H9 (cell line): ENCODE data around the gene PLXNB3. TPM values are rescaled to one million over a fixed set of nuclear protein-coding genes. Genes with fewer than 3 reads are reported as not detected.

ENCODE experiments used
- DNase-seq: peaks from one replicate; pipeline ENCODE4 v3.0.0-alpha.2; 2017
- H2AFZ ChIP-seq: one replicate; pipeline ENCODE4 v1.6.1; 2013; ENCODE audit warnings: mild to moderate bottlenecking, low read length, control low read depth, moderate library complexity
- H2AK5ac ChIP-seq: 2 replicates; pipeline ENCODE4 v1.6.1; 2013; ENCODE audit warnings: low read length, control low read depth, mixed read lengths; ENCODE audit not compliant: insufficient read length
- H2BK120ac ChIP-seq: one replicate; pipeline ENCODE4 v1.6.1; 2013; ENCODE audit warnings: low read depth, mild to moderate bottlenecking, low read length, control low read depth, inconsistent platforms; ENCODE audit not compliant: poor library complexity, severe bottlenecking
- H2BK12ac ChIP-seq: 2 replicates; pipeline ENCODE4 v1.6.1; 2013; ENCODE audit warnings: low read length, control low read depth, mixed read lengths, low read depth; ENCODE audit not compliant: insufficient read length
- H2BK15ac ChIP-seq: 2 replicates; pipeline ENCODE4 v1.6.1; 2013; ENCODE audit warnings: low read depth, low read length, control low read depth
- H2BK20ac ChIP-seq: one replicate; pipeline ENCODE4 v1.6.1; 2013; ENCODE audit warnings: low read depth, mild to moderate bottlenecking, low read length, control low read depth, inconsistent platforms; ENCODE audit not compliant: poor library complexity, severe bottlenecking
- H2BK5ac ChIP-seq: 2 replicates; pipeline ENCODE4 v1.6.1; 2013; ENCODE audit warnings: low read length, control low read depth, mixed read lengths; ENCODE audit not compliant: insufficient read length
- H3K14ac ChIP-seq: 2 replicates; pipeline ENCODE4 v1.6.1; 2013; ENCODE audit warnings: low read length, control low read depth; ENCODE audit not compliant: insufficient read depth
- H3K18ac ChIP-seq: 2 replicates; pipeline ENCODE4 v1.6.1; 2013; ENCODE audit warnings: low read depth, mild to moderate bottlenecking, mixed read lengths, low read length, control low read depth; ENCODE audit not compliant: insufficient read length
- H3K23ac ChIP-seq: 2 replicates; pipeline ENCODE4 v1.6.1; 2013; ENCODE audit warnings: low read length, control low read depth, mixed read lengths, low read depth; ENCODE audit not compliant: insufficient read length
- H3K23me2 ChIP-seq: 2 replicates; pipeline ENCODE4 v1.6.1; 2013; ENCODE audit warnings: low read depth, mild to moderate bottlenecking, mixed read lengths, low read length, control low read depth; ENCODE audit not compliant: insufficient read length, poor library complexity, severe bottlenecking
- H3K27ac ChIP-seq: 2 replicates; pipeline ENCODE4 v1.5.1; 2013; ENCODE audit warnings: low read length, control low read depth, mixed read lengths, low read depth; ENCODE audit not compliant: insufficient read length
- H3K27me3 ChIP-seq: 2 replicates; pipeline ENCODE4 v1.6.1; 2013; ENCODE audit warnings: low read length, control low read depth, inconsistent platforms; ENCODE audit not compliant: insufficient read depth
- H3K4ac ChIP-seq: 2 replicates; pipeline ENCODE4 v1.6.1; 2013; ENCODE audit warnings: low read depth, mild to moderate bottlenecking, control low read depth, inconsistent platforms, low read length, moderate library complexity
- H3K4me1 ChIP-seq: 2 replicates; pipeline ENCODE4 v1.6.1; 2013; ENCODE audit warnings: low read length, control low read depth, inconsistent platforms; ENCODE audit not compliant: insufficient read depth
- H3K4me2 ChIP-seq: 2 replicates; pipeline ENCODE4 v1.6.1; 2013; ENCODE audit warnings: low read length, control low read depth, mixed read lengths; ENCODE audit not compliant: insufficient read length, insufficient read depth
- H3K56ac ChIP-seq: 2 replicates; pipeline ENCODE4 v1.6.1; 2013; ENCODE audit warnings: low read depth, mild to moderate bottlenecking, mixed read lengths, low read length, control low read depth; ENCODE audit not compliant: insufficient read length
- H3K79me1 ChIP-seq: 2 replicates; pipeline ENCODE4 v1.6.1; 2013; ENCODE audit warnings: low read depth, mild to moderate bottlenecking, moderate library complexity, low read length, control low read depth, inconsistent platforms; ENCODE audit not compliant: insufficient read depth, poor library complexity, severe bottlenecking
- H3K79me2 ChIP-seq: 2 replicates; pipeline ENCODE4 v1.6.1; 2013; ENCODE audit warnings: low read length, control low read depth, inconsistent platforms; ENCODE audit not compliant: insufficient read depth
- H3K9ac ChIP-seq: 2 replicates; pipeline ENCODE4 v1.6.1; 2013; ENCODE audit warnings: low read length, control low read depth, mixed read lengths; ENCODE audit not compliant: insufficient read length; ENCODE audit errors: extremely low read depth
- H3K9me3 ChIP-seq: one replicate; pipeline ENCODE4 v1.6.1; 2013; ENCODE audit warnings: low read depth, low read length, inconsistent platforms; ENCODE audit not compliant: control insufficient read depth
- H3T11ph ChIP-seq: one replicate; pipeline ENCODE4 v1.6.1; 2013; ENCODE audit warnings: mild to moderate bottlenecking, low read length, control low read depth, inconsistent platforms
- H4K20me1 ChIP-seq: one replicate; pipeline ENCODE4 v1.6.1; 2013; ENCODE audit not compliant: control insufficient read depth, insufficient read length, insufficient read depth
- H4K5ac ChIP-seq: 2 replicates; pipeline ENCODE4 v1.6.1; 2013; ENCODE audit warnings: low read depth, mild to moderate bottlenecking, mixed read lengths, low read length, control low read depth; ENCODE audit not compliant: insufficient read length
- H4K8ac ChIP-seq: replicated peaks from 2 replicates; pipeline ENCODE4 v1.6.1; 2013; ENCODE audit warnings: low read length, control low read depth, mixed read lengths, low read depth; ENCODE audit not compliant: insufficient read length
- H4K91ac ChIP-seq: 2 replicates; pipeline ENCODE4 v1.6.1; 2013; ENCODE audit warnings: low read depth, mild to moderate bottlenecking, moderate library complexity, mixed read lengths, low read length, control low read depth; ENCODE audit not compliant: insufficient read length
- H3K27ac Mint-ChIP-seq, 3 experiments: 2 replicates in 2 of 3; 3 replicates in 1 of 3; pipeline ENCODE4 v1.8.0; 2020 to 2021; ENCODE audit warnings: mixed read lengths in 3 of 3, mild to moderate bottlenecking in 1 of 3, moderate library complexity in 1 of 3
- H3K27me3 Mint-ChIP-seq: 2 replicates; pipeline ENCODE4 v1.8.0; 2021; ENCODE audit warnings: low read depth, mild to moderate bottlenecking, moderate library complexity, mixed read lengths
- H3K36me3 Mint-ChIP-seq, 3 experiments: 2 replicates in 2 of 3; 3 replicates in 1 of 3; pipeline ENCODE4 v1.8.0; 2020 to 2021; ENCODE audit warnings: low read depth in 3 of 3, mixed read lengths in 3 of 3; ENCODE audit not compliant: insufficient read depth in 1 of 3
- H3K4me1 Mint-ChIP-seq, 2 experiments: 2 replicates each; pipeline ENCODE4 v1.8.0; 2020; ENCODE audit warnings: mixed read lengths in 2 of 2
- H3K4me3 Mint-ChIP-seq, 2 experiments: 2 replicates in 1 of 2; 3 replicates in 1 of 2; pipeline ENCODE4 v1.8.0; 2020 to 2021; ENCODE audit warnings: mild to moderate bottlenecking in 2 of 2, mixed read lengths in 2 of 2, moderate library complexity in 1 of 2
- H3K9me3 Mint-ChIP-seq, 2 experiments: 2 replicates in 1 of 2; 3 replicates in 1 of 2; pipeline ENCODE4 v1.8.0; 2020; ENCODE audit warnings: mild to moderate bottlenecking in 2 of 2, mixed read lengths in 2 of 2, moderate library complexity in 1 of 2
- WGBS: extraction: QIAGEN DNeasy Blood & Tissue Kit; methylation state at CpG from one replicate; pipeline ENCODE4 v1.1.7; 2013; ENCODE audit warnings: missing lambda C conversion rate, low lambda C conversion rate, mixed read lengths; ENCODE audit not compliant: insufficient read length; ENCODE audit errors: extremely low coverage; 5-methylcytosine and 5-hydroxymethylcytosine counted together
- total RNA-seq: library from RNA; stranded (reverse); gene quantifications from 2 replicates; pipeline ENCODE4 v1.2.1, GENCODE V29; 2021
- TF ChIP-seq, protein P1 (sequence below): fragments of 200-600 bp; sonication (generic); conservative IDR thresholded peaks from 3 replicates; pipeline ENCODE4 v1.8.0; 2021; ENCODE audit warnings: antibody characterized with exemption, mild to moderate bottlenecking

Gene PLXNB3
- total RNA-seq, 1 experiment from 2014 or later: 1.9 TPM

DNA sequence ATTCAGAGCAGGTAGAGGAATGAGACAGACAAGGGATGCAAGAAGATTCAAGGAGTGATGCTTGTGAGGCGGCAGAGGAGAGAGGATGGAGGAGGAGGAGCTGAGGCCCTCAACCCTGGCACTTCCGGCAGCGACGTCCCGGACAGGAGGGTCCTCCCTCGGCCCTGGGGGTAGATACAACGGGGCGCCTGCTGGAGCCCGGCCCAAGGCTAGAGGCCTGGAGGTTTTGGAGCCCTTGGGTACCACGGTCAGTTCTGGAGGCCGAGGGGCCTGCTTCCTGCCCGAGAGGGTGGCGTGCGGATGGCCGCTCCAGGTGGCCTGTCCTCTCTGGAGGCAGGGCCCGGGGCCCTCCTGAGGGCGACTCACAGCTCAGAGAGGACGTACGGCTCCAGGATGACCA is 43.9 kb downstream of the PLXNB3 start:
- peaks cover 9 to 15% of the 10 kb centered on the region in 2 experiments for H3K4me1 Mint-ChIP-seq
- H3K4ac ChIP-seq: no peak overlapping the region
- no peak overlapping the region for H4K5ac ChIP-seq
- peaks cover 26% of the 10 kb centered on the region for H3K79me2 ChIP-seq
- no peak overlapping the region for H2AFZ ChIP-seq
- H2BK5ac ChIP-seq: no peak overlapping the region
- H2BK120ac ChIP-seq: no peak overlapping the region
- H3T11ph ChIP-seq: no peak overlapping the region
- no peak overlapping the region for H4K91ac ChIP-seq
- no peak overlapping the region for H2BK20ac ChIP-seq
- H3K4me1 ChIP-seq: no peaks in the 10 kb centered on the region
- no peak overlapping the region for H3K14ac ChIP-seq
- no peaks in the 10 kb centered on the region for H3K79me1 ChIP-seq
- H3K23me2 ChIP-seq: no peaks in the 10 kb centered on the region
- no peak overlapping the region for H3K9ac ChIP-seq
- no CpG with 5 or more reads among the region's 19 CpGs for WGBS
- H3K4me2 ChIP-seq: no peak overlapping the region
- no peak overlapping the region for H3K27ac ChIP-seq
- no peaks in the 10 kb centered on the region for H4K20me1 ChIP-seq
- peak overlapping the region in 1 of 3 experiments; percentile 3; a peak in 1 of 7 replicates for H3K27ac Mint-ChIP-seq
- H3K27me3 Mint-ChIP-seq: peaks cover 5% of the 10 kb centered on the region
- no peak overlapping the region for H3K18ac ChIP-seq
- no peak overlapping the region for H2AK5ac ChIP-seq
- peaks cover 9 to 26% (median 20%) of the 10 kb centered on the region in 3 experiments; a peak in 6 of 7 replicates for H3K36me3 Mint-ChIP-seq
- no peak overlapping the region for H3K23ac ChIP-seq
- no peak for DNase-seq
- no peak overlapping the region for H2BK15ac ChIP-seq
- no peak overlapping the region for H2BK12ac ChIP-seq
- no peak overlapping the region for H4K8ac ChIP-seq
- H3K4me3 Mint-ChIP-seq: no peak overlapping the region
- H3K9me3 ChIP-seq: peaks cover 18% of the 10 kb centered on the region
- TF ChIP-seq, protein P1, sequence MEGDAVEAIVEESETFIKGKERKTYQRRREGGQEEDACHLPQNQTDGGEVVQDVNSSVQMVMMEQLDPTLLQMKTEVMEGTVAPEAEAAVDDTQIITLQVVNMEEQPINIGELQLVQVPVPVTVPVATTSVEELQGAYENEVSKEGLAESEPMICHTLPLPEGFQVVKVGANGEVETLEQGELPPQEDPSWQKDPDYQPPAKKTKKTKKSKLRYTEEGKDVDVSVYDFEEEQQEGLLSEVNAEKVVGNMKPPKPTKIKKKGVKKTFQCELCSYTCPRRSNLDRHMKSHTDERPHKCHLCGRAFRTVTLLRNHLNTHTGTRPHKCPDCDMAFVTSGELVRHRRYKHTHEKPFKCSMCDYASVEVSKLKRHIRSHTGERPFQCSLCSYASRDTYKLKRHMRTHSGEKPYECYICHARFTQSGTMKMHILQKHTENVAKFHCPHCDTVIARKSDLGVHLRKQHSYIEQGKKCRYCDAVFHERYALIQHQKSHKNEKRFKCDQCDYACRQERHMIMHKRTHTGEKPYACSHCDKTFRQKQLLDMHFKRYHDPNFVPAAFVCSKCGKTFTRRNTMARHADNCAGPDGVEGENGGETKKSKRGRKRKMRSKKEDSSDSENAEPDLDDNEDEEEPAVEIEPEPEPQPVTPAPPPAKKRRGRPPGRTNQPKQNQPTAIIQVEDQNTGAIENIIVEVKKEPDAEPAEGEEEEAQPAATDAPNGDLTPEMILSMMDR: no peak
- peaks cover 58 to 63% of the 10 kb centered on the region in 2 experiments for H3K9me3 Mint-ChIP-seq
- no peaks in the 10 kb centered on the region for H3K27me3 ChIP-seq
- H3K56ac ChIP-seq: no peak overlapping the region
